Stimulated activated CD8-positive, alpha-beta memory T cell treated with anti-CD3 and anti-CD28 coated beads, Interleukin-4, amount 100 ng/mL, for 4 hours (primary cell): ENCODE data around the gene COX6B1.
"Not testable (repeated sequence)": the region's sequence is repeated elsewhere in the genome, so short reads cannot be mapped to it uniquely, and the experiment has no call there.

Experiments
- DNase-seq, 2 donors: peaks; one replicate each; pipeline ENCODE4 v3.0.0-alpha.2; 2020; ENCODE audit warnings: low read depth in 2 of 2, low spot score in 1 of 2

COX6B1 gene

GRCh38 chr19:35633727-35634440 is 14.2 kb upstream of the COX6B1 start:
- no peak for DNase-seq

- DNase-seq, result no peak
These were observed 11.5 kb upstream of the COX6B1 start for GRCh38 chr19:35636651-35637050.

DNA sequence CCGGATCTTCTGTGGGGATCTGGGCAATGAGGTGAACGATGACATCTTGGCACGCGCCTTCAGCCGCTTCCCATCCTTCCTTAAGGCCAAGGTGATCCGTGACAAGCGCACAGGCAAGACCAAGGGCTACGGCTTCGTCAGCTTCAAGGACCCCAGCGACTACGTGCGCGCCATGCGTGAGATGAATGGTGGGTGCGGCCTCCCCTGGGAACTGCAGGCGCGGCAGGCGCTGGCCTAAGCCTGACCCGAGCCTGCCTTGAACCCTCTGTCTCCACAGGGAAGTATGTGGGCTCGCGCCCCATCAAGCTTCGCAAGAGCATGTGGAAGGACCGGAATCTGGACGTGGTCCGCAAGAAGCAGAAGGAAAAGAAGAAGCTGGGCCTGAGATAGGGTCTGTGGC is 11.0 kb upstream of the COX6B1 start:
- DNase-seq, result no peak

GRCh38 chr19:35639321-35639639 is 8.8 kb upstream of the COX6B1 start:
- no peak for DNase-seq

- DNase-seq, result no peak
These were observed 8.3 kb upstream of the COX6B1 start for GRCh38 chr19:35639863-35640262.

- peak in 1 of 2 donors; percentile 56 for DNase-seq
These were observed 6.5 kb upstream of the COX6B1 start, which contains the start of gene ETV2 for GRCh38 chr19:35641515-35642151. TSS of gene ETV2 (plus strand) at chr19:35641745. CDS start at chr19:35642461, 716 bp downstream.

DNA sequence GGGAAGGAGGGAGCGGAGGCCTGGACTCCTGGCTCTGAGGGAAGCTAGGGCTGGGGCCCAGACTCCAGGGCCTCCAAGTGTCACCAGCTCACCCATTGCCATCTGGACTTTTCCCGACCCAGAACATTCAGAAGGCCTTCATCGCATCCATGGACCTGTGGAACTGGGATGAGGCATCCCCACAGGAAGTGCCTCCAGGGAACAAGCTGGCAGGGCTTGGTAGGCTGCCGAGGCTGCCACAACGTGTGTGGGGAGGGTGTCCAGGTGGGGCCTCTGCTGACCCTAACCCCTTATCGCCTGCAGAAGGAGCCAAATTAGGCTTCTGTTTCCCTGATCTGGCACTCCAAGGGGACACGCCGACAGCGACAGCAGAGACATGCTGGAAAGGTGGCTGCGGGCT is 5.8 kb upstream of the COX6B1 start:
- no peak for DNase-seq

GRCh38 chr19:35642798-35643254 is 5.3 kb upstream of the COX6B1 start:
- DNase-seq, result no peak

DNA sequence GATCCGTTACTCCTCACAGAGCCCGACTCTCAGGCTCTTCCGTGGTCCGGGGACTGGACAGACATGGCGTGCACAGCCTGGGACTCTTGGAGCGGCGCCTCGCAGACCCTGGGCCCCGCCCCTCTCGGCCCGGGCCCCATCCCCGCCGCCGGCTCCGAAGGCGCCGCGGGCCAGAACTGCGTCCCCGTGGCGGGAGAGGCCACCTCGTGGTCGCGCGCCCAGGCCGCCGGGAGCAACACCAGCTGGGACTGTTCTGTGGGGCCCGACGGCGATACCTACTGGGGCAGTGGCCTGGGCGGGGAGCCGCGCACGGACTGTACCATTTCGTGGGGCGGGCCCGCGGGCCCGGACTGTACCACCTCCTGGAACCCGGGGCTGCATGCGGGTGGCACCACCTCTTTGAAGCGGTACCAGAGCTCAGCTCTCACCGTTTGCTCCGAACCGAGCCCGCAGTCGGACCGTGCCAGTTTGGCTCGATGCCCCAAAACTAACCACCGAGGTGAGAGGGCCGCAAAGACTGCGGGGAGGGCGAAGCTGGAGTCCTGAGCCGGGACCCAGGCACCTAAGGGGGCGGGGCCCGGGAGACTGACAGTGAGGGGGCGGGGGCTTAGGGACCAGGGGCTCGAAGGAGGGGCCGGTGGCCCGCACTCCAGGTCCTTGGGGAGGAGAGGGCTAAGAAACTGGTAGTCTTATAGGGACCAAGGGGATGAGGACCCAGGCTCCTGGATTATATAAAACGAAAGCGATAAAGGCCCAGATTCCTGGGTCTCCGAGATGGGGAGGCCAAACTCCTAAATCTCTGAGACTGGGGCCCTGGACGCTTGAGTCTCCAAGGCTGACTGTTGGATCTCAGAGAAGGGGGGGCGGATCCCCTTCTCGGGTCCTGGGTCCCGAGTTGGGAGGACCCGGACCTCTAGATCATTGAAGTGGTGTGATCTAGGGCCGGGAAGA is 4.6 kb upstream of the COX6B1 start:
- DNase-seq, result peak; percentile 40 to 57

DNA sequence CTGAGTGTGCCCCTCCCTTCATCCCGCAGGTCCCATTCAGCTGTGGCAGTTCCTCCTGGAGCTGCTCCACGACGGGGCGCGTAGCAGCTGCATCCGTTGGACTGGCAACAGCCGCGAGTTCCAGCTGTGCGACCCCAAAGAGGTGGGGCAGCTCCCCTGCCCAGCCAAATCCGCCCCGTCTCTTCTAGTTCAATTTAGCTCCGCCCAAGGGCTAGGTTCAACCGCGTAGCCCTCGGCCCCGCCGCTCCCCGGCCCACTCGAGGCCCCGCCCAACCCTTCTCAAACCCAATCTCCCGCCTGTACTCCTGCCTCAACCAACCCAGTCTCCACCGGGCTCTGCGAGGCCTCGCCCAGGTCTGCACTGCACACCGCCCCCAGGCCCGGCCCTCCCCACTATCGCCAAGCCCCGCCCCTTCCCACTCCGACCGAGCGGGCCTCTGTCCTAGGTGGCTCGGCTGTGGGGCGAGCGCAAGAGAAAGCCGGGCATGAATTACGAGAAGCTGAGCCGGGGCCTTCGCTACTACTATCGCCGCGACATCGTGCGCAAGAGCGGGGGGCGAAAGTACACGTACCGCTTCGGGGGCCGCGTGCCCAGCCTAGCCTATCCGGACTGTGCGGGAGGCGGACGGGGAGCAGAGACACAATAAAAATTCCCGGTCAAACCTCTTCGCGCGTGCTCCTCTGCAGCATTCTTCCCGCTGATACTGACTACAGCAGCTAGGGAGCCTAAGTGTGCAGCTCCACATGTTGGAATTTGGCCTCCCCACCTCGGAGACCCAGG is 3.7 kb upstream of the COX6B1 start:
- peak; percentile 78 to 90 for DNase-seq

- DNase-seq, result peak; percentile 51
These were observed 3.0 kb upstream of the COX6B1 start for GRCh38 chr19:35644987-35645679.

GRCh38 chr19:35645680-35646511 is 2.2 kb upstream of the COX6B1 start:
- DNase-seq, result no peak

- DNase-seq, result no peak
These were observed 2.5 kb downstream of the COX6B1 start for GRCh38 chr19:35650581-35650980.

- not testable (repeated sequence) for DNase-seq
These were observed 6.7 kb downstream of the COX6B1 start for GRCh38 chr19:35654828-35655227.

GRCh38 chr19:35655600-35655999 is 7.5 kb downstream of the COX6B1 start:
- DNase-seq, result no peak

GRCh38 chr19:35656700-35657099 is 8.6 kb downstream of the COX6B1 start:
- no peak for DNase-seq

- no peak for DNase-seq
These were observed 10.0 kb downstream of the COX6B1 start for GRCh38 chr19:35657904-35658700.

GRCh38 chr19:35661995-35662340 is 13.8 kb downstream of the COX6B1 start:
- DNase-seq, result no peak

- no peak for DNase-seq
These were observed 15.9 kb downstream of the COX6B1 start for GRCh38 chr19:35663981-35664380.
